ENCODE measurements around the gene NPPB.

The NPPB gene

GRCh38 chr1:11857164-11857851 is 1.4 kb downstream of the NPPB start:
- no peak for DNase-seq (ENCODE audit: low spot score)

DNA sequence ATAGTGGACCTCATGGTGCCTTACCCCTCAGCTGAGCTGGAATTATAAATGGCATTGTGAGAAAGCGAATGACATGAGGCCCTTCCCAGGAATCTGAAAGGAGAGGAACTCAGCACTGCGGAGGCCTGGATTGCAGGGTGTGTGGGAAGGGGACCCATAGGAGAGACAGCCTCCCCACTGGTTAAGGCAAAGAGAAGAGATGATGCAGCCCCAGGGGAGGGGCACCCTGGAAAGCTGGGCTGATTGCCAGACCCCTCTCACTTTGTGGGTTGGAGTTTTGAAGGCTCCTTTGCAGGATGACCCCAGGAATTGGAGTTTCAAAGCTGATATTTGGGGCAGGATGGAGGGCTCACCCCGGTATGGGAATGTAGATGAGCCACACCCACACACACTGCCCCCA is 2.0 kb downstream of the NPPB start:
- no peak for DNase-seq (ENCODE audit: low spot score)

- DNase-seq (ENCODE audit: low spot score), result no peak
Measured at GRCh38 chr1:11855430-11855829, 3.3 kb downstream of the NPPB start.

DNA sequence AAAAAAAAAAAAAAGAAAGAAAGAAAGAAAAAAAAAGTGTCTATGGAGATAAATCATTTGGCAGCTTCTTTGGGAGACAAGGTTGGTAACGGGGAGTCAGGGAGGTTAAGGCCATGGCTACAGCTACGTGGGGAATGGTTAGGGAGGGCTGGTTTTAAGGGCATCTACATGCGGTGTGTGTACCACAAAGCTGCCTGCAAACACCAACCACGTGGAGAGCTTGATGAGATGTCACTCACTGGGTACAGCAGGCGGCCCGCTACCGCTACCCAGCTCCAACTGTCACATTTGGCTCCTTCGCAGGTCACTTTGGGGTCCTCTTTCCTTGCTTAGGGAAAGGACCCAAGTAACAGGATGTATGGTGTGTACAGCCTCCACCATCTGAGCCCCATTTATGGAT is 4.2 kb downstream of the NPPB start:
- no peak for DNase-seq (ENCODE audit: low spot score)

- DNase-seq (ENCODE audit: low spot score), result no peak
Measured at GRCh38 chr1:11851180-11851579, 7.6 kb downstream of the NPPB start.

- DNase-seq (ENCODE audit: low spot score), result no peak
Measured at GRCh38 chr1:11850156-11850555, 8.6 kb downstream of the NPPB start.

GRCh38 chr1:11848373-11848700 is 10.4 kb downstream of the NPPB start:
- DNase-seq (ENCODE audit: low spot score), result no peak

DNA sequence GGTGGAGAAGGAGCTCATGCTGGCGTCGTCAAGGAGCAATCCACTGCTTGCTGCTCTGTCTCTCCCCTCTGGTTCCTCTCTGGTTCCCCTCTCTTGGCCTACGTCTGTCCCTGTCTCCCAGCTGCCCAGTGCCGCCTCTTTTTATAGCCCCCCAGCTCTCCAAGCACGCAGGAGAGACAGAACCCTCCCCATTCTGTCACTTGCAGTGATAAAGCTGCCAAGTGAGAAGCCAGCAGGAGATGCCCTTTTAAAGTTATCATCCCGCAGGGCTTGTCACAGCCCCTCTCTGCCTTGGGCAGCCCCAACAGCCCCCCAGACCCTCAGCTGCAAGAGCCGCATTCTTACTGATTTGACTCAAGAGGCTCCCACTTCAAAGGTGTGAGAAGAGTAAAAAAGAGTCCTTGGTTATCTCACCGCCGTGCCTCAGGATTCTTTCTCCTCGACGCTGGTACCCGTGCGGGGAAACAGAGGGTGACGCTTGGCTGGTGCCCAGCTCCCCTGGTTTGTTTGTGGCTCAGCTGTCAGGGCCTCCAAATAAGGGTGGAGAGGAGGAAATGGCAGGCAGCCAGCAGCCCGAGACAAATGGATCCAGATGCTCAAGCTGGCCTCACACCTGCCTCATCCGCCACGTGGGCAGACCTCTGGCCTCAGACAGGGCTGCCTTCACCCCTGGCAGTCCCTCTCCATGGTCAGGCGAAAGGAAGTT is 10.9 kb downstream of the NPPB start, which contains the start of gene NPPA:
NPPA (minus strand) TSS at position 117 of the 706 bp plus-strand sequence; CDS start at position 18, 99 bp downstream.
- no peak for DNase-seq (ENCODE audit: low spot score)

GRCh38 chr1:11845641-11846335 is 13.0 kb downstream of the NPPB start:
- DNase-seq (ENCODE audit: low spot score), result peak; percentile 45

DNA sequence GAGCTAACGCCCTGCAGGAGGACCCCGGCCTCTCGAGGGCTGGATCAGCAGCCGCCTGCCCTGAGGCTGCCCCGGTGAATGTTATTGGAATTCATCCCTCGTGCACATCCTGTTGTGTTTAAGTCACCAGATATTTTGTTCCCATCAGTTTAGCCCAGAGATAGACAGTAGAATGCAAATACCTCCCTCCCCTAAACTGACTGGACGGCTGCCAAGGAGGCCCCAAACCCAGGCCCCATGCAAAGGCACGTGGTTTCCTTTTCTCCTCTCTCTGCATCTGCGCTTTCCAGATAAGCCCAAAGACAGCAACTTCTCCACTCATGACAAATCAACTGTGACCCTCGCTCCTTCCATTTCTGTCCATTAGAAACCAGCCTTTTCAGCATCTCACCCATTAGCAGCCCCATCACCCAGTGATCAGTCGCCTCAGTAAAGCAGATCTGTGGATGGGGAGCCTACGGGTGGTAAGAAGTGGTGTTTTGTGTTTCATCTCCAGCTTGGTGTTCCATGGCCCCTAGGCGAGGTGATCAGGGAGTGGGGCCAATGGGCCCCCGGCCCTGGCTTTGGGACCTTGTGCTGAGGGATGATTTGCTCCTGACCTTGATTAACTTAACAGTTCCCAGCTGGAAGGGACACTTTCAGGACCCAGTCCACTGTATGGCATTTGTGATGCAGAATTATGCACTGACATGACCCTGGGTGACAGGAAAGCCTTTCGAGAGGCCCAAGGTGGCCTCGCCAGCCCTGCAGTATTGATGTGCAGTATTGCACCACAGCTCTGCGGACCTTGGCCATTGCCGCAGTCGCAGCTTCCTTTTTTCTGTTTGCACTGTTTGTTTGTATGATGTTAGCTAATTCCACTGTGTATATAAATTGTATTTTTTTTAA is 16.3 kb downstream of the NPPB start:
- DNase-seq (ENCODE audit: low spot score), result peak; percentile 93

DNA sequence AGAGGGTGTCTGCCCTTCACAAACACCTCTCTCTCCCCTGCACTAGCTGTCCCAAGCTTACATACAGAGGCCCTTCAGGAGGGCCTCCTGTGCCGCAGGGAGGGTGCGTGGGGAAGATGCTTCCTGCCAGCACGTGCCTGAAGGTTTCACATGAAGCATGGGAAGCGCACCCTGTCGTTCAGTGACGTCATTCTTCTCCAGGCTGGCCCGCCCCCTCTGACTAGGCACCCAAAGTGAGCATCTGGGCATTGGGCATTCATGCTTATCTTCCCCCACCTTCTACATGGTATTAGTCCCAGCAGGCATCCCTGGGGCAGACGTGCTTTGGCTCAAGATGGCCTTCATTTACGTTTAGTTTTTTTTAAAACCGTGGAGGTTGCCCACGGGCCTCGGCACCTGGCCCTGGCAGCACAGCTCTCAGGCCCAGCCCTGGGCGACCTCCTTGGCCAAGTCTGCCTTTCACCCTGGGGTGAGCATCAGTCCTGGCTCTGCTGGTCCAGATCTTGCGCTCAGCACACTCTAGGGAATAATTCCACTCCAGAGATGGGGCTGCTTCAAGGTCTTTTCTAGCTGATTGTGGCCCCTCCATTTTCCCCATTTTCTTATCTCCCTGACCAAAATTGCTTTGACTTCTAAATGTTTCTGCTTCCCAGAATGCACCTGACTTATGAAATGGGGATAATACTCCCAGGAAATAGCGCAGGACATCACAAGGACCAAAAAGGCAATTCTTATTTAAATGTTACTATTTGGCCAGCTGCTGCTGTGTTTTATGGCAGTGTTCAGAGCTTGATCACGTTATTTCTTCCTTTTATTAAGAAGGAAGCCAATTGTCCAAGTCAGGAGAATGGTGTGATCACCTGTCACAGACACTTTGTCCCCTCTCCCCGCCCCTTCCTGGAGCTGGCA is 17.2 kb downstream of the NPPB start:
- DNase-seq (ENCODE audit: low spot score), result peak; percentile 95

DNA sequence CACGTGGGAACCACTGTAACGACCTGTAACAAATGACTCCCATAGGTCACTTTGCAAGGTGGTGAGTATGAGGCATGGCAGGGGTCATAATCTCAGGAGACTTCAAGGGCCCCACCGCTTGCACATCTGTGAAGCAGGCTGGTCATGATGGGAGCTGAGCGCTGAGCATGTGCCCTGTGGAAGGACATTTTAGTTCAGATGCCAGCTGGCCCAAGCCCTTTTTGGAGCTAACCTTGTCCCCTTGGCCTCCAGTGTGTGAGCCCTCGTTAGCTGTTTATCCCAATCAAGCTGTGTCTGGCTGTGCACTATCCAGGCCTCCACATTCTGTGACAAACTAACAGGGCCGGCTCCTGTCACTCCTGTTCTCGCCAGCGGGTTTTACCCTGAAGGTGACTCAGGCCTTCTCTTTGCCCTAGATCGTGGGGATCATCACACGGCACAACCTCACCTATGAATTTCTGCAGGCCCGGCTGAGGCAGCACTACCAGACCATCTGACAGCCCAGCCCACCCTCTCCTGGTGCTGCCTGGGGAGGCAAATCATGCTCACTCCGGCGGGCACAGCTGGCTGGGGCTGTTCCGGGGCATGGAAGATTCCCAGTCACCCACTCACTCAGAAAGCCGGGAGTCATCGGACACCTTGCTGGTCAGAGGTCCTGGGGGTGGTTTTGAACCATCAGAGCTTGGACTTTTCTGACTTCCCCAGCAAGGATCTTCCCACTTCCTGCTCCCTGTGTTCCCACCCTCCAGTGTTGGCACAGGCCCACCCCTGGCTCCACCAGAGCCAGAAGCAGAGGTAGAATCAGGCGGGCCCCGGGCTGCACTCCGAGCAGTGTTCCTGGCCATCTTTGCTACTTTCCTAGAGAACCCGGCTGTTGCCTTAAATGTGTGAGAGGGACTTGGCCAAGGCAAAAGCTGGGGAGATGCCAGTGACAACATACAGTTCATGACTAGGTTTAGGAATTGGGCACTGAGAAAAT is 18.7 kb downstream of the NPPB start:
- peak; percentile 24 for DNase-seq (ENCODE audit: low spot score)

DNA sequence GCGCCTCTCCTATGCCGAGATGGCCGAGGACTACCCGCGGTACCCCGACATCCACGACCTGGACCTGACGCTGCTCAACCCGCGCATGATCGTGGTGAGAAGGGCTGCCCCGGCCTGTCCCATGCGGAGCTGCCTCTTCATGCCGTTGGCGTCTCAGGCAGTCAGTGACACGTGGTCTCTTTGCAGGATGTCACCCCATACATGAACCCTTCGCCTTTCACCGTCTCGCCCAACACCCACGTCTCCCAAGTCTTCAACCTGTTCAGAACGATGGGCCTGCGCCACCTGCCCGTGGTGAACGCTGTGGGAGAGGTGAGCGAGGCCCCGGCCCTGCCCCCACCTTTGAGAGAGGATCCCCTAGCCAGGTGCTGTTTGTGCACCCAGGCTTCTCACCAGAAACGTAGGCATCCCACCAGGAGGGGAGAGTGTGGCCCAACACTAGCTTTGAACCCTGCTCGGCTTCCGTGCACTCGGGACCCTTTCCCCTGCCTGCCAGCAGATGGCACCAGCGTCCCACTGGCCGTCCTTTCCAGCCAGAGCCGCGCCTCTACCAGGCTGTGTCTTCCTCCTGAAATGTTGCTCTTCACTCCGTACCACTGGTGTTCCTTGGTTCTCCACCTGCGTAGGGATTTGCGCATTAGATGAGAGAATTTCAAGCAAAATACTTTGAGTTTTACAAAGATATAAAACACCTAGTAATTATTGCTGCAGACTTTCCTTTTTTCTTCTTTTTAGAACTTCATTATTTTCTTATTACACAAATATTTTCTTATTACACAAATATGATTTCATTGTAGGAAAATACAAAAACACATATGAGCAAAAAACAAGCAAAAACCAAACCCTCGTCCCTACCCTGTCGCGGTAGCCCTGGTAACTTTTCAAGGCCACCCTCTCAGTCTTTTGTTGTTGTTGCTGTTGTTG is 20.1 kb downstream of the NPPB start:
- DNase-seq (ENCODE audit: low spot score), result peak; percentile 85

- DNase-seq (ENCODE audit: low spot score), result no peak
Measured at GRCh38 chr1:11837767-11838348, 20.9 kb downstream of the NPPB start.

DNA sequence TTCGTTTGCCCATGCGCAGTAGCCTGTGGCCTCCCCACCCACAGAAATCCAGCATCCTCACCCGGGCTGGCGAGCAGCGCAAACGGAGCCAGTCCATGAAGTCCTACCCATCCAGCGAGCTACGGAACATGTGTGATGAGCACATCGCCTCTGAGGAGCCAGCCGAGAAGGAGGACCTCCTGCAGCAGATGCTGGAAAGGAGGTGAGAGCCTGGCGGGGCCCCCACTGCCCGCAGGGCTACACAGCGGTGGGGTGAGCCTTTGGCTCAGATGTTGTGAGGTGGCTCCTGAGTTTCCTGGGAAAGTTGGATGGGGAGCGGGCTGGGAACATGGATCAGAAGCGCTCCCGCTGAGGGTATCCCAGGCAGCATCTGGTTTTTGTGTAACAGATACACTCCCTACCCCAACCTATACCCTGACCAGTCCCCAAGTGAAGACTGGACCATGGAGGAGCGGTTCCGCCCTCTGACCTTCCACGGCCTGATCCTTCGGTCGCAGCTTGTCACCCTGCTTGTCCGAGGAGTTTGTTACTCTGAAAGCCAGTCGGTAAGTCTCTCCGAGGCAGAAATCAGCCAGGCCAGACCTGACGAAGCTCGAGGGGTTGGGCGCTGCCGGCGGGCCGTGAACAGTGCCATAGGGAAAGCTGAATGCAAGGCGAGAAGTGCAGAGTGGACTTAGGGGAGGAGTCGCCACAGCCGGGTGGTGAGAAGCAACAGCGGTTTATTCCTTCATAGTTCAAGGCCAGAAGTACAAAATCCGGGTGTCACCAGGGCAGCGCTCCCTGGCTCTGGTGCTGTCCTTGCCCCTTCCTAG is 21.6 kb downstream of the NPPB start:
- no peak for DNase-seq (ENCODE audit: low spot score)

DNA sequence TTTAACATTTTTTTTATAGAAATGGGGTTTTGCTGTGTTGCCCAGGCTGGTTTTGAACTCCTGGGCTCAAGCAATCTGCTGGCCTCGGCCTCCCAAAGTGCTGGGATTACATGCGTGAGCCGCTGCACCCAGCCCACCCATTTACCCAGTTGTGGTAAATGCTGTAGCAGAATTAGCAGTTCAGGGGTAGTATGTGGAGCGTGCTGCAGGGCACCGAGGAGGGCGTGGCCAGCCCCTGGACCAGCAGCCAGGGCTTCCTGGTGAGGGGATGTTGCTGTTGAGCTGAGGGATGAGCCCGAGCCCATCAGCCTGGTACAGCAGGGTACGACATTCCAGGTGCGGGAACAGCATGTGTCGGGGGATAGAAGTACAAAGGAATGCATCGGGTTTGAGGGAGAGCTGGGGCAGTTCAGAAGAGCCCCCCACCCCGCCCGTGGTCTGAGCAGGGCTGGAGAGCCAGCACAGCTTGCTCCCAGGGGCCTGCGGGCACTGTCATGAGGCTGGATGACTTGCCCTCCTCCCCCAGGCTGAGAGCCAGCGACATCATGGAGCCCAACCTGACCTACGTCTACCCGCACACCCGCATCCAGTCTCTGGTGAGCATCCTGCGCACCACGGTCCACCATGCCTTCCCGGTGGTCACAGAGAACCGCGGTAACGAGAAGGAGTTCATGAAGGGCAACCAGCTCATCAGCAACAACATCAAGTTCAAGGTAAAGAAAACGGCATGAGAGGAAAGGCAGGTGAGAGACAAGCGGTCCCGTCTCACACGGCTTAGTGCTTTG is 23.1 kb downstream of the NPPB start:
- DNase-seq (ENCODE audit: low spot score), result no peak

- no peak for DNase-seq (ENCODE audit: low spot score)
Measured at GRCh38 chr1:11833900-11834299, 24.8 kb downstream of the NPPB start.
